HG02970 (cell line): ENCODE results near the gene OR6B1.
"Not testable (repeated sequence)": the region's sequence is repeated elsewhere in the genome, so short reads cannot be mapped to it uniquely, and the experiment has no call there.

Source experiments
- ATAC-seq: cut with Tn5 transposase; IDR thresholded peaks from one replicate; pipeline ENCODE4 v1.9.1; 2021; ENCODE audit warnings: mild to moderate bottlenecking, moderate library complexity, moderate number of reproducible peaks; ENCODE audit not compliant: unreplicated experiment, low FRiP score

Gene OR6B1

DNA sequence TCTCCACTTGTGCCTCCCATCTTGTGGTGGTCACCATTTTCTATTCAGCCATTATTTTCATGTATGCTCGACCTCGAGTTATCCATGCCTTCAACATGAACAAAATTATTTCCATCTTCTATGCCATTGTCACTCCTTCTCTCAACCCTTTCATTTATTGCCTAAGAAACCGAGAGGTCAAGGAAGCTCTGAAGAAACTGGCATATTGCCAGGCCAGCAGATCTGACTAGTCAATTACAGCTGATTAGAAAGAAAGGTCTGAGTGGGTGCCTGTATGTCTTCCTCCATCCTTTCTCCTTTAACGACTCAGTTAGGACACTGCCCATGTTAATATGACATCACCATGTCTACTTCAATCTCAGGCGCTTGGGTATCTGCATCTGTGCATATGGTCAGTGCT, 4.6 kb downstream of the OR6B1 start:
- no peak for ATAC-seq

DNA sequence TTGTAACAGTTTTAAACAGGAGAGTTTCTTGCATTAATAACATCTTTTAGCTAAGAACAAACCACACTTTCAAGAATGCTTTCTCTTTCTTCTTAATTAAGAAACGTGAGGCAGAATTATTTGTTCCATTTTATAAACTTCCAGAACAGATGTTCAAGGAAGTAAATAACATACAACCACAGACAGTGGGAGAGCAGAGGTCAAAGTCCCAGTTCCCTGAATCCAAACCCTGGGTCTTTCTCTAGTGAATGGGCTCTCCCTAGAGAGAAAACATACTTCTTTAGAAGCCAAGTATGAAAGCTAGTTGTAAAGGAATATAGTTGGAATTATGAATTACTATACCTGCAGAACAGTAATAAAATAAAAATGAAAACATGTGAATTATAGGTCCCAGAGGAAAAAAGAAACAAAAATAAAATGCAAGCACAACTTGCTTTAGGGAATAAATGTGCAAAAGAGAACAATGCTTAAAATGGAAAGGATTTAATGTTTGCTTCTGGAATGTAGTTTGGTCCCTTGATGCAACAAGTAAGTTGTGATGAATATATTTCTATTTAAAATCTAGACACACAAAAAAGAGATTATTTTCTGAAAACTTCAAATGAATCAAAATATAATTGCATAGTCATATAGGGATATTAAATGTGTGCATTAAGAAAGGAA, 6.0 kb downstream of the OR6B1 start:
- ATAC-seq: no peak

- ATAC-seq: no peak
Observed at GRCh38 chr7:144006692-144007042, 6.5 kb downstream of the OR6B1 start.

DNA sequence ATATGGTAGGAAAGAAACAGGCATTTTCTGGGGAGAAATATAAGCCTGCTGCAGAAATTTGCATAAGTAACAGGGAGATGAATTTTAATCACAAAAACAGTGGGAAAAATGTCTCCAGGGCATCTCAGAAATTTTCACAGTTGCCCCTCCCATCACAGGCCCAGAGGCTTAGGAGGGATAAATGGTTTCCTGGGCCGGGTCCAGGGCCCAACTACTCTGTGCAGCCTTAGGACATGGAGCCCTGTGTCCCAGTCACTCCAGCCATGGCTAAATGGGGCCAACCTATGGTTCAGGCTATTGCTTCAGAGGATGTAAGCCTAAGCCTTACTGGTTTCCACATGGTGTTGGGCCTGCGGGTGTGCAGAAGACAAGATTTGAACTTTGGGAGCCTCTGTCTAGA, 9.2 kb downstream of the OR6B1 start:
- no peak for ATAC-seq

- not testable (repeated sequence) for ATAC-seq
Observed at GRCh38 chr7:144010061-144010460, 9.9 kb downstream of the OR6B1 start.

DNA sequence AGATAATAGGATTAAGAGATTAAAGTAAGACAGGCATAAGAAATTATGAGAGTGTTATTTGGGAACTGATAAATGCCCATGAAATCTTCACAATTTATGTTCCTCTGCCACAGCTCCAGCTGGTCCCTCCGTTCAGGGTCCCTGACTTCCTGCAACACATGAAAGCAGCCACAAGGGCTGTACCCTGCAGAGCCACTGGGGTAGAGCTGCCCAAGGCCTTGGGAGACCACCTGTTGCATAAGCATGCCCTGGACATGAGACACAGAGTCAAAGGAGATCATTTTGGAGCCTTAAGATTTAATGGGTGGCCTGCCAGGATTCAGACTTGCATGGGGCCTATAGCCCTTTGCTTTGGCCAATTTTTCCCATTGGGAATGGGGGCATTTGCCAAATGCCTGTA, 10.7 kb downstream of the OR6B1 start:
- ATAC-seq: not testable (repeated sequence)

DNA sequence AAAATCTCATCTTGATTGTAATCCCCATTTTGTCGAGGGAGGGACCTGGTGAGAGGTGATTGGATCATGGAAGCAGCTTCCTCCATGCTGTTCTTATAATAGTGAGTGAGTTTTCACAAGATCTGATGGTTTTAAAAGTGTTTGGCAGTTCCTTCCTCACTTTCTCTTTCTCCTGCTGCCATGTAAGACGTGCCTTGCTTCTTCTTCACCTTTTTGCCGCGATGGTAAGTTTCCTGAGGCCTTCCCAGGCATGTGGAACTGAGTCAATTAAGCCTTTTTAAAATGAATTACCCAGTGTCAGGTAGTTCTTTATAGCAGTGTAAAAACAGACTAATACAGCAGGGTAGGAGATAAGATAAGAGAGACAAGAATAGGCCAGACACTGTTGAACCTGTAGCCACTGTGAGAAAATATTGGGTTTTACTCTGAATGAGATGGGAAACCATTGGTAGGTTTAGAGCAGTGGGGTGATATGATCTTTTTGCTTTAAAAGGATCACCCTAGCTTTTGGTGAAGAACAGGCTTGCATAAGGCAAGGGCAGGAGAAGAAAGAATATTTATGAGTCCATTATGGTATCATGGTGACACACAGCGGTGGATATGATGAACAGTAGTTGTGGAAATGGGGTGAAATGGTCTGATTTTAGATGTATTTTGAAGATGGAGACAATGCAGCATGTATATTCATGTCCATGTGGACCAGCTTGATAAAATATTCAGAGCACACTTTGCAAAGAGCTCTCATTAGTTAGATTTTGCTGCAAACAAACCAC, 11.5 kb downstream of the OR6B1 start:
- ATAC-seq: no peak

DNA sequence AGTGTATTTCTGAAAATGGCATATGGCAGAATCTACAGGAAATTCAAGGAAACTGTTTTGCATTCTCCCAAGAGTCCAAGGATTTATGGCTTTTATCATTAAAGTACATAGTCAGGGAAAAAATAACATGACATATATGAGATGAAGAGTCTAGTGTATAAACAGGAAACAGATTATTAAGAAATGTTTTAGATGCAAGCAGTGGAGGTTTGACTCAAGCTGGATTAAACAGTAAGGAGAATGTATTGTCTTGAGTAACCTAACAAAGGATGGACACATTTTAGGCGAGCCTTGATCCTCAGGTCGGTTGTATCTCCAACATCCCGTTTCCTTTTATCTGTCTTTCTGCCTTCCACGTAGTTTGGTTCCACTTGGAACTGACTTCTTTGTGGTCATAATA, 17.9 kb downstream of the OR6B1 start:
- no peak for ATAC-seq

DNA sequence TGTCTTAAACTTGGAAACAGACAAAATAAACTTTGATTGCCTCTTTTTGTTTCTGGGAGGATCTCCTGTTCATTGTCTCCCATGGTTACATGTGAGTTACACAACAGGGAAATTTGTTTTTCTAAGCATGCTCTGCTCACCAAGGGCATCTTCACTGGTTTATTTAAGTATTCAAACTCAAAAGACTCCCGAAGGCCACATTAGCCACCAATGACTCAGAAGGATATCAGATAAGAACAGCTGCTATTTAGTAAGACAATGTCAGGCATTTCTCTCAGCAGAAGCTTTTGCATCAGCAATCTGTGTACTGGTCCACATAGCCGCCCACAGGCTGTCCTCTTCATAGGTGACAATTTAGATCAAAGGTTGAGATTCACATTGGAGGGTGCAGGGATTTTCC, 19.3 kb downstream of the OR6B1 start:
- ATAC-seq: no peak

GRCh38 chr7:144020340-144020739, 20.2 kb downstream of the OR6B1 start:
- no peak for ATAC-seq

GRCh38 chr7:144022169-144022568, 22.0 kb downstream of the OR6B1 start:
- ATAC-seq: no peak

GRCh38 chr7:144023171-144023827, 23.2 kb downstream of the OR6B1 start:
- ATAC-seq: no peak

DNA sequence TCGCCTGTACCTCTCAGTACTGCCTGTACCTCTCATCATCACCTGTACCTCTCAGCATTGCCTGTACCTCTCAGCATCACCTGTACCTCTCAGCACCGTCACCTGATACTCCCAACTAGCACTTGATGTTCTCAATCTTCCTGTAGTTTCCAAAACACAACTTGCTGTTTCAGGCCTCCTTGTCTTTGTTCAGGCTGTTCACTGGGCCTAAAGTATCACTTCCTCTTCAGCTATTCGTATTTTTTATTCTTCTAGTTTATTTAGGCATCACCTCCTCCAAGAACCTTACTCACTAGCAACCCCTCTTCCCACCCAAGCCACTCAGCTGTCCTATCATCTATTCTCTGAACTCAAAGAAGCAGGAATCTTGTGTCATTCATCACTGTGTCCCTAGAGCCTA, 24.1 kb downstream of the OR6B1 start:
- ATAC-seq: no peak

GRCh38 chr7:144026203-144026883, 26.2 kb downstream of the OR6B1 start:
- no peak for ATAC-seq

GRCh38 chr7:144027070-144027469, 26.9 kb downstream of the OR6B1 start:
- ATAC-seq: no peak

- ATAC-seq: no peak
Observed at GRCh38 chr7:144027974-144028373, 27.9 kb downstream of the OR6B1 start.

DNA sequence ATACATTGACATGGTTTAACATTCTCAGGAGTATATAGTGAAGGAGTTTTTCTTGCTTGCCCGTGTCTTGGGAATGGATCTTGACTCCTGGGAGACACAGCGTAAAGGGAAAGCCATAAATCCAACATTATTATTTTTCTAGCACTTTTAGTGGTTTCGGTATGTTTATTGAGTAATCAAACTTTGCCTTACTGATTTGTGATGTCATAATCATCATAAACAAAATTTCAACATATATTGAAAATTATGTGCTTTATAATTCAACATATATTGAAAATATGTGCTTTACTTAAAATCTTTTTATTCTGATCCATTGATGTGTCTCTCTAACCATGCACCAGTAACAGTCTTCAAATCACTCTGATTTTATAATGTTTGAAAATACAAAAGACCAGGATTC, 28.4 kb downstream of the OR6B1 start:
- ATAC-seq: no peak

DNA sequence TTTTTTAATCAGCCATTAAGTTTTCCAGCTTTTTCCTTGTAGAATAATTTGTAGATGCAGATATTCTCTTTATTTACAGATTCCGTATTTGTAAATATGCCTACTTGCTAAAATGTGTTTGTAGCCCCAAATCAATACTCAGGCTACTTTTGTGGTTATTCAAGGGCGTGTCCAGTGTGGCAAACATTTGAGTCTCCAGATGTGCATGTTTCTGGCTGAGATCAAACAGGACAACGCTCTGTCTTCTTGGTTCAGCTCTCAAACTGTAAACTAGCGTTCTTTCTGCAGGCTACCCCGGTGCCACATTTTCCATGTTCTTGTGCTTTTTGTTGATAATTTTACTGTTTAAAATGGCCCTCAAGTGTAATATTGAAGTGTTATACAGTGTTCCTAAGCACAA, 32.4 kb downstream of the OR6B1 start:
- no peak for ATAC-seq

DNA sequence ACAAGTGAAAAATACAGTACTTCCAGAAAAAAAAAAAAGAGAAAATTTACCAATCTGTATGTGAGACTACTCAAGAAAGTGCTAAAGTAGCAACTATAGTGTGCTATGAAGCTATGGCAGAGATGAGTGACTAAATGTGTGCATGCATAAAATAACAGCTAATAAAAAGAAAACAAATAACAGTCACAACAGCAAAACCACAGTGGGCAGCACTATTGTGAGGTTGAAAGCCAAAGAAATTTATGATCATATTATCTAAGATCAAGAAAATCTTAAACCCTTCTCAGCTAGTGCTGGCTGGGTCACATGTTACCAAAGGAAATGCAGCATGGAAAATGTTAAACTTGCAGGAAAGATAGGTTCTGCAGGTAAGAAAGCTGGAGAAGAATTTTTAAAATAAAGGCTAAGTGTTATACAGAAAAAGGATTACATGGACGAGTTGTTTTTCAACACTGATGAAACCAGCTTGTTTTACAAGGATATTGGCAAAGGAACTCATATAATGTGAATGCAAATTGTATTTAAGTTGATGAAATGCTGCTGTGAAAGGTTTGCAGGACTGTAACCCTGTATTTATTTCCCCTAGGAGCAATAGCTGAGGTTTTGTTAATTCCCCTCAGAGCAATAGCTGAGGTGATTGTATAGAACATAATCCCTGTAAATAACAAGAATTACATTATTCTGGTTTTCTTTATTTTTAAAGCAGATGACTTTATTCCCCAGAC, 33.0 kb downstream of the OR6B1 start:
- no peak for ATAC-seq

DNA sequence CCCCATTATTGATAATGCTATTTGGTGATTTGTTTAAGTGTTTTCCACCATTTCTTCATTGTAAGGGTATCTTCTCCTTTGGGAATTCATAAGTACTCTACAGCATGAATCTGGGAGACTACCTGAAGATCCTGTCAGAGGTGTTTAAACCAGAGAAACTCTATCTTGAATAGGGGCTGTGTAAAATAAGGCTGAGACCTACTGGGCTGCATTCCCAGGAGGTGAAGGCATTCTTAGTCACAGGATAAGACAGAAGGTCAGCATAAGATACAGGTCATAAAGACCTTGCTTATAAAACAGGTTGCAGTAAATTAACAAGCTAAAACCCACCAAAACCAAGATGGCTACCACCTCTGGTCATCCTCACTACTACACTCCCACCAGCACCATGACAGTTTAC, 35.3 kb downstream of the OR6B1 start:
- no peak for ATAC-seq
